ENCODE measurements around the gene NAV3.

The NAV3 gene

GRCh38 chr12:77830583-77831351 is at the start of gene NAV3:
Gene NAV3 (plus strand): TSS chr12:77830894. CDS start chr12:77831462, 568 bp downstream.
- no peak for DNase-seq

GRCh38 chr12:77782034-77782433 is 48.7 kb upstream of the NAV3 start:
- DNase-seq, result no peak

GRCh38 chr12:77782766-77783165 is 47.9 kb upstream of the NAV3 start:
- DNase-seq, result no peak

GRCh38 chr12:77785211-77785610 is 45.5 kb upstream of the NAV3 start:
- no peak for DNase-seq

- no peak for DNase-seq
These were observed 44.0 kb upstream of the NAV3 start for GRCh38 chr12:77786675-77787074.

GRCh38 chr12:77788231-77789168 is 42.2 kb upstream of the NAV3 start:
- DNase-seq, result no peak

GRCh38 chr12:77795699-77796098 is 35.0 kb upstream of the NAV3 start:
- DNase-seq, result no peak

GRCh38 chr12:77796775-77797174 is 33.9 kb upstream of the NAV3 start:
- DNase-seq, result no peak

- DNase-seq, result no peak
These were observed 30.2 kb upstream of the NAV3 start for GRCh38 chr12:77800501-77800900.

GRCh38 chr12:77808534-77808933 is 22.2 kb upstream of the NAV3 start:
- DNase-seq, result no peak

- no peak for DNase-seq
These were observed 17.1 kb upstream of the NAV3 start for GRCh38 chr12:77813558-77813957.

- no peak for DNase-seq
These were observed 16.3 kb upstream of the NAV3 start for GRCh38 chr12:77814386-77814785.

- no peak for DNase-seq
These were observed 14.5 kb upstream of the NAV3 start for GRCh38 chr12:77816196-77816595.

GRCh38 chr12:77817276-77817675 is 13.4 kb upstream of the NAV3 start:
- no peak for DNase-seq

- DNase-seq, result no peak
These were observed 12.3 kb upstream of the NAV3 start for GRCh38 chr12:77818351-77818750.

GRCh38 chr12:77821699-77822203 is 8.9 kb upstream of the NAV3 start:
- DNase-seq, result no peak

GRCh38 chr12:77833329-77833728 is 2.6 kb downstream of the NAV3 start:
- no peak for DNase-seq

- no peak for DNase-seq
These were observed 3.9 kb downstream of the NAV3 start for GRCh38 chr12:77834618-77835017.

- DNase-seq, result no peak
These were observed 5.3 kb downstream of the NAV3 start for GRCh38 chr12:77835969-77836368.

GRCh38 chr12:77837876-77838291 is 7.2 kb downstream of the NAV3 start:
- DNase-seq, result no peak

GRCh38 chr12:77841521-77841920 is 10.8 kb downstream of the NAV3 start:
- no peak for DNase-seq

- no peak for DNase-seq
These were observed 11.7 kb downstream of the NAV3 start for GRCh38 chr12:77842430-77842829.

GRCh38 chr12:77845831-77846230 is 15.1 kb downstream of the NAV3 start:
- no peak for DNase-seq

GRCh38 chr12:77847060-77847541 is 16.4 kb downstream of the NAV3 start:
- no peak for DNase-seq

All from NCI-H1436 treated with DMSO at 0.1 percent for 48 hours (cell line).